Transverse colon (tissue), 4 donors: Measurements from ENCODE around the gene CERS4. TPM values are rescaled to one million over a fixed set of nuclear protein-coding genes. Genes with fewer than 3 reads are reported as not detected.
A peak's percentile ranks its signal among the peaks of the same experiment; 100 is the strongest.

ENCODE experiments used
- DNase-seq: peaks from one replicate; pipeline ENCODE4 v3.0.0-alpha.2; 2019
- H3K27ac ChIP-seq, 4 donors: fragments of 200-600 bp; sonication (generic); 2 replicates each; pipeline ENCODE4 v1.5.1; 2016 to 2018; ENCODE audit warnings: inconsistent platforms in 4 of 4
- H3K27me3 ChIP-seq: fragments of 200-600 bp; sonication (generic); 2 replicates; pipeline ENCODE4 v1.5.1; 2017; ENCODE audit warnings: inconsistent platforms
- H3K36me3 ChIP-seq, 4 donors: fragments of 200-600 bp; sonication (generic); 2 replicates each; pipeline ENCODE4 v1.5.1; 2017 to 2019; ENCODE audit warnings: inconsistent platforms in 4 of 4
- H3K4me1 ChIP-seq, 4 donors: fragments of 200-600 bp; sonication (generic); 2 replicates each; pipeline ENCODE4 v1.5.1; 2017 to 2020; ENCODE audit warnings: inconsistent platforms in 4 of 4
- H3K4me3 ChIP-seq, 4 donors: fragments of 200-600 bp; sonication (generic); 1 replicate in 1 of 4; 2 replicates in 3 of 4; pipeline versions ENCODE4 v1.5.1 to v1.6.1; 2017 to 2019; ENCODE audit warnings: inconsistent platforms in 4 of 4
- H3K9me3 ChIP-seq, 2 donors: fragments of 200-600 bp; sonication (generic); 2 replicates each; pipeline ENCODE4 v1.5.1; 2017 to 2019; ENCODE audit warnings: inconsistent platforms in 2 of 2
- POLR2A ChIP-seq: fragments of 450-650 bp; IDR thresholded peaks from one replicate; pipeline ENCODE4 v1.6.1; 2016; ENCODE audit warnings: antibody characterized with exemption, mild to moderate bottlenecking, moderate library complexity
- POLR2AphosphoS5 ChIP-seq, 3 donors: sonication (generic); formaldehyde crosslinking; IDR thresholded peaks; one replicate each; pipeline ENCODE4 v1.6.1; 2016; ENCODE audit warnings: antibody characterized with exemption in 3 of 3
- WGBS, 2 donors: methylation state at CpG; one replicate each; pipeline ENCODE4 v1.1.5; 2018; ENCODE audit warnings: low coverage in 1 of 2; 5-methylcytosine and 5-hydroxymethylcytosine counted together
- in situ Hi-C, 4 donors: fragments of 200-750 bp; cut with MboI; loops; one replicate each; pipeline versions ENCODE4 v1.15.0 to v1.15.1; 2017; ENCODE audit warnings: low sequenced_read_pairs in 3 of 4, low pct_ligation_motif_present in 1 of 4, low pct_unique_long_range_greater_than_20kb in 1 of 4
- intact Hi-C: fragments of 100-400 bp; cut with DNase I; formaldehyde crosslinking; loops from one replicate; pipeline ENCODE4 v1.15.1; 2023; ENCODE audit warnings: low total_unique reads
- total RNA-seq, 4 donors: library from RNA; depleted of rRNA; stranded (reverse); fragments of >200 nt; gene quantifications; one replicate each; pipeline ENCODE4 v1.1.0, GENCODE V29; 2016

The CERS4 gene
- total RNA-seq, 4 donors from 2014 or later = 3.4 to 58.0 (median 19.7) TPM

DNA sequence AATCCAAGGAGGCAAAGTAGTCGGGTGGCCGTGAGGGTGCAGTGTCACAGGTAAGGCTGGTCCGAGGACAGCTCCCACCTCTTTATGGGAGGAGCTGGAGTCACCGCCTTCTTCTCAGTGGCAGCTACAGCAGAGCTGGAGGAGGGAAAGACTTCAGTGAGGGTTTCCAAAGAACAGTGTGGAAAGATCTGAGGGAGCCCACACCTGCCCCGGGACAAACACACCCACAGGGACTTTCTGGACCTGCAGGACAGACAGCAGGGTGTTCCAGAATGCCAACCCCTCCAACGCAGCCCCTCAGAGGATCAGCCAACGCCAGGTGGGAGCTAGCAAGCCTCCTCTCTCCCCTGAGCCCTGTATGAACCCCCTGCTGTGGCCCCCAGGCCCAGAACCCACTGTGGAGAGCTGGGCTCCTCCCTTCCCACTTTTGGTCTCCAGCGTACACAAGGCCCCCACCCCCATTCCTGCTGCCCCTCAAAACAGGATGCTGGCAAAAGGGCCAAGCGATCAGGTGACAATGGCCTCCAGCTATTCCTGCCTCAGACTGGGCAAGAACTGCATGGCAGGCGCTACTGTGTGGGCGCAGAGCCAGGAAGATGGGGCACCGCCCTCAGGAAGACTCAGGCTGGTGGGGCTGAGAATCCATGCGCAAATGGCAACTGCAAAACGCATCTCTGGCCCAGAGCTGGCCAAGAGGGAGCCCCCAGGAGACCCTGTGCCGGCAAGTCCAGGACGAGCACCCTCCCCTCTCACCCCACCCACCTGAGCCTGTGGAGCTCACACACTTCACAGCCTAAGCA, 102.5 kb downstream of the CERS4 start:
- peak overlapping the region in 3 of 4 donors; percentile 14 to 33 (median 15) for H3K27ac ChIP-seq
- H3K36me3 ChIP-seq = peaks cover 0 to 25% (median 7%) of the 10 kb centered on the region in 4 donors
- intact Hi-C loops (no loop called here), in situ Hi-C loops (no loop called here)
- peaks cover 17 to 34% (median 25%) of the 10 kb centered on the region in 4 donors for H3K4me1 ChIP-seq
- H3K9me3 ChIP-seq = no peaks in the 10 kb centered on the region
- TF ChIP-seq POLR2A (no peak), POLR2AphosphoS5 (IDR thresholded peaks at IDR 0.05) (no peak)
- peak; percentile 70 for DNase-seq
- H3K4me3 ChIP-seq = no peak overlapping the region
- H3K27me3 ChIP-seq = no peaks in the 10 kb centered on the region
- WGBS, 2 donors = 51 to 62% methylated on average over 4 to 16 of the region's 16 CpGs

Other genes starting within 250 kb of the CERS4 start
- gene ELAVL1, start 203.7 kb upstream of the CERS4 start, total RNA-seq = 100 to 1,000 TPM in 1 of 4 donors, 10 to 100 TPM in 3; 11.9 to 101 (median 22.4) TPM
- gene CCL25, start 156.6 kb upstream of the CERS4 start, total RNA-seq = not detected
- gene FBN3, start 59.8 kb upstream of the CERS4 start, total RNA-seq = not detected
- gene CD320, start 99.0 kb downstream of the CERS4 start, total RNA-seq = 10 to 100 TPM in 3 of 4 donors, 1 to 10 TPM in 1; 9.4 to 73.2 (median 41.0) TPM
- 10 to 100 TPM; 11.2 to 40.0 (median 18.6) TPM for gene NDUFA7, start 112.0 kb downstream of the CERS4 start, total RNA-seq
- 100 to 1,000 TPM; 275 to 526 (median 413) TPM for gene RPS28, start 112.1 kb downstream of the CERS4 start, total RNA-seq
- 10 to 100 TPM in 1 of 4 donors, 1 to 10 TPM in 3; 3.2 to 10.5 (median 4.1) TPM for gene KANK3, start 133.9 kb downstream of the CERS4 start, total RNA-seq
- gene ANGPTL4, start 154.8 kb downstream of the CERS4 start, total RNA-seq = 100 to 1,000 TPM in 1 of 4 donors, 10 to 100 TPM in 1, 1 to 10 TPM in 2; 2.3 to 123 (median 10.3) TPM
- gene RAB11B, start 181.0 kb downstream of the CERS4 start, total RNA-seq = 100 to 1,000 TPM in 1 of 4 donors, 10 to 100 TPM in 3; 48.6 to 159 (median 56.1) TPM
- 100 to 1,000 TPM in 2 of 4 donors, 10 to 100 TPM in 2; 86.1 to 381 (median 118) TPM for gene MARCHF2, start 203.9 kb downstream of the CERS4 start, total RNA-seq
- 100 to 1,000 TPM in 2 of 4 donors, 10 to 100 TPM in 2; 72.2 to 164 (median 101) TPM for gene HNRNPM, start 235.6 kb downstream of the CERS4 start, total RNA-seq